K562 (cell line): Measurements from ENCODE around the gene SRP9. TPM values are rescaled to one million over a fixed set of nuclear protein-coding genes. Genes with fewer than 3 reads are reported as not detected.

Experiments
- CC2D1A ChIP-seq: fragments of 450-650 bp; IDR thresholded peaks from 2 replicates; pipeline ENCODE4 v1.6.1; 2017; ENCODE audit warnings: mild to moderate bottlenecking
- HEY1 ChIP-seq: fragments of 250-450 bp; sonication (Bioruptor Pico); IDR thresholded peaks from 2 replicates; pipeline ENCODE4 v1.5.0; 2020; ENCODE audit warnings: mild to moderate bottlenecking, moderate library complexity, borderline replicate concordance
- L3MBTL2 ChIP-seq: fragments of 450-650 bp; IDR thresholded peaks from 2 replicates; pipeline ENCODE4 v1.6.1; 2016; ENCODE audit warnings: mild to moderate bottlenecking, moderate library complexity
- MAX ChIP-seq: sonication (generic); formaldehyde crosslinking; IDR thresholded peaks from 2 replicates; pipeline ENCODE4 v1.9.0; 2022; ENCODE audit warnings: mild to moderate bottlenecking, missing genetic modification reagents
- NFATC3 ChIP-seq: fragments of 450-650 bp; IDR thresholded peaks from 2 replicates; pipeline ENCODE4 v1.6.1; 2017; ENCODE audit warnings: mild to moderate bottlenecking
- PATZ1 ChIP-seq: fragments of 250-450 bp; sonication (Bioruptor Pico); IDR thresholded peaks from 2 replicates; pipeline ENCODE4 v1.5.0; 2020; ENCODE audit warnings: mild to moderate bottlenecking, borderline replicate concordance
- PREB ChIP-seq: sonication (generic); formaldehyde crosslinking; IDR thresholded peaks from 2 replicates; pipeline ENCODE4 v1.8.1; 2023; ENCODE audit warnings: mild to moderate bottlenecking, missing genetic modification reagents
- TGIF2 ChIP-seq: sonication (generic); formaldehyde crosslinking; IDR thresholded peaks from 2 replicates; pipeline ENCODE4 v1.8.1; 2022; ENCODE audit warnings: mild to moderate bottlenecking, missing genetic modification reagents, moderate library complexity
- UBTF ChIP-seq, 2 experiments: IDR thresholded peaks; 2 replicates each; pipeline ENCODE4 v1.6.1; 2012; ENCODE audit warnings: improper control_type of control experiment in 2 of 2, low read depth in 2 of 2, low read length in 2 of 2, borderline replicate concordance in 1 of 2
- ZFX ChIP-seq: sonication (generic); formaldehyde crosslinking; IDR thresholded peaks from 2 replicates; pipeline ENCODE4 v1.8.0; 2022; ENCODE audit warnings: mild to moderate bottlenecking, missing genetic modification reagents, moderate library complexity
- ZNF175 ChIP-seq: fragments of 200-800 bp; sonication (Bioruptor generic); IDR thresholded peaks from 2 replicates; pipeline ENCODE4 v1.6.1; 2016; ENCODE audit warnings: low read depth, mild to moderate bottlenecking, missing genetic modification characterization, missing compliant biosample characterization
- polyA plus RNA-seq, 8 experiments: library from polyadenylated mRNA; depleted of rRNA in 4 of 8; stranded (reverse) in 5 of 8; unstranded in 3 of 8; fragments of >200 nt; fragmentation: Nextera tagmentation in 2 of 8; fragmentation: Illumina TruSeq in 1 of 8; extraction: Ambion mirVana in 2 of 8; extraction: Trizol in 1 of 8; gene quantifications; 2 replicates each; pipeline versions ENCODE4 v1.2.1 to v1.2.3, GENCODE V29; 2011 to 2014; ENCODE audit warnings: inconsistent platforms in 1 of 8, missing spikeins in 1 of 8
- total RNA-seq, 7 experiments: library from RNA; depleted of rRNA in 6 of 7; stranded (reverse); fragments of >200 nt in 6 of 7; fragmentation: Illumina TruSeq in 2 of 7; extraction: Trizol in 2 of 7; gene quantifications; 2 replicates each; pipeline versions ENCODE4 v1.2.1 to v1.2.3, GENCODE V29; 2011 to 2021; ENCODE audit warnings: low replicate concordance in 1 of 7

Gene SRP9
- total and polyA plus RNA-seq, 9 of the 15 experiments (the other 6 are each of a cell fraction or from before 2014, with no cell fraction given), result 273 to 1,892 (median 668) TPM

GRCh38 chr1:225809842-225810578, 32.4 kb downstream of the SRP9 start, which contains the start of gene EPHX1 (continued):
- TF ChIP-seq UBTF (IDR thresholded peaks at IDR 0.05; ENCODE audit: borderline replicate concordance in 1 of 2, low read depth in 2 of 2, low read length in 2 of 2), result peak; percentile 98 to 99
- TF ChIP-seq NFATC3, result no peak
- TF ChIP-seq PREB (CRISPR knock-in tag), result no peak
- no peak for TF ChIP-seq TGIF2 (CRISPR knock-in tag)
- peak; percentile 31; the same call in 1 of the 2 replicates for TF ChIP-seq MAX (CRISPR knock-in tag)
- TF ChIP-seq L3MBTL2, result 0 out of 2 replicates have a peak, but pooled peaks have one; percentile 9
- TF ChIP-seq CC2D1A, result no peak
- no peak for TF ChIP-seq ZNF175 (CRISPR knock-in tag)
- TF ChIP-seq PATZ1, result no peak
- TF ChIP-seq ZFX (CRISPR knock-in tag), result peak; percentile 54
- TF ChIP-seq HEY1 (CRISPR knock-in tag), result no peak
